ENCODE results near the gene LITAF.

The LITAF gene

DNA sequence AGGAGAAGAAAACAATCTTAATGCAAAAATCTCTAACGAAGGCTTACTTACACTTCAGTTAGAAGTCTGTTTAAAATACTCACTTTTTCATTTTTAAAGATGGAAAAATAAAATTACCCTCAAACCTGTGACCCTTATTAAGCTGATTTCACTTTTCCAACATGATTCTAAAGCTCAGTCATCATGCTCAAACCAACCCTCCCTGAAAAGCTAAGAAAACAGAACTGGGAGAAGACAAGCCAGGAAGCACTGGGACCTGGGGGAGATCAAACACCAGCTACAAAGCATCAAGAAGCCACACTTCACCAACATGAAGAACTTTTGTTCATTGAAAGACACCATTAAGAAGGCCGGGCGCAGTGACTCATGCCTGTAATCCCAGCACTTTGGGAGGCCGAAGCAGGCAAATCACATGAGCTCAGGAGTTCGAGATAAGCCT is 88.8 kb downstream of the LITAF start:
- no peak for DNase-seq (ENCODE audit: low read depth in 2 of 3, low spot score in 2 of 3)

All from activated CD8-positive, alpha-beta memory T cell treated with anti-CD3 and anti-CD28 coated beads for 48 hours (primary cell).